ENCODE results near the gene CENPP.

The CENPP gene

GRCh38 chr9:92538541-92538940 is 212.8 kb downstream of the CENPP start:
- TF ChIP-seq RAD21 (IDR thresholded peaks at IDR 0.05; ENCODE audit: low read depth) (no peak), FOXM1 (IDR thresholded peaks at IDR 0.05; ENCODE audit: borderline replicate concordance, low read depth) (no peak), CEBPB (IDR thresholded peaks at IDR 0.05) (no peak), MAX (IDR thresholded peaks at IDR 0.05) (no peak), EP300 (IDR thresholded peaks at IDR 0.05; ENCODE audit: borderline replicate concordance) (no peak)

- no peak for TF ChIP-seq MAX (IDR thresholded peaks at IDR 0.05)
- TF ChIP-seq RAD21 (IDR thresholded peaks at IDR 0.05; ENCODE audit: low read depth) = no peak
- TF ChIP-seq ZBTB7A (IDR thresholded peaks at IDR 0.05; ENCODE audit: low read depth) = no peak
- TF ChIP-seq NFIC (IDR thresholded peaks at IDR 0.05) = no peak
- no peak for TF ChIP-seq CREB1 (IDR thresholded peaks at IDR 0.05; ENCODE audit: low read depth)
- TF ChIP-seq TAF1 (IDR thresholded peaks at IDR 0.05; ENCODE audit: low read depth) = no peak
- no peak for TF ChIP-seq USF1 (IDR thresholded peaks at IDR 0.05)
- no peak for TF ChIP-seq CEBPB (IDR thresholded peaks at IDR 0.05)
- no peak for TF ChIP-seq TEAD4 (IDR thresholded peaks at IDR 0.05)
- TF ChIP-seq EGR1 (IDR thresholded peaks at IDR 0.05) = no peak
- TF ChIP-seq YY1 (IDR thresholded peaks at IDR 0.05; ENCODE audit: low read depth) = no peak
- no peak for TF ChIP-seq TCF12 (IDR thresholded peaks at IDR 0.05; ENCODE audit: low read depth)
- TF ChIP-seq EP300 (IDR thresholded peaks at IDR 0.05; ENCODE audit: borderline replicate concordance) = no peak
- no peak for TF ChIP-seq REST (IDR thresholded peaks at IDR 0.05; ENCODE audit: low read depth)
- no peak for TF ChIP-seq FOXM1 (IDR thresholded peaks at IDR 0.05; ENCODE audit: borderline replicate concordance, low read depth)
Observed at GRCh38 chr9:92543972-92544371, 218.2 kb downstream of the CENPP start.

- TF ChIP-seq EGR1 (IDR thresholded peaks at IDR 0.05) (no peak), EP300 (IDR thresholded peaks at IDR 0.05; ENCODE audit: borderline replicate concordance) (no peak), TAF1 (IDR thresholded peaks at IDR 0.05; ENCODE audit: low read depth) (no peak), NFIC (IDR thresholded peaks at IDR 0.05) (no peak), REST (IDR thresholded peaks at IDR 0.05; ENCODE audit: low read depth) (no peak), ZBTB7A (IDR thresholded peaks at IDR 0.05; ENCODE audit: low read depth) (no peak), TCF12 (IDR thresholded peaks at IDR 0.05; ENCODE audit: low read depth) (no peak), FOXM1 (IDR thresholded peaks at IDR 0.05; ENCODE audit: borderline replicate concordance, low read depth) (no peak), YY1 (IDR thresholded peaks at IDR 0.05; ENCODE audit: low read depth) (no peak), CREB1 (IDR thresholded peaks at IDR 0.05; ENCODE audit: low read depth) (no peak), TEAD4 (IDR thresholded peaks at IDR 0.05) (no peak), USF1 (IDR thresholded peaks at IDR 0.05) (no peak), RAD21 (IDR thresholded peaks at IDR 0.05; ENCODE audit: low read depth) (no peak), MAX (IDR thresholded peaks at IDR 0.05) (no peak)
Observed at GRCh38 chr9:92545002-92545510, 219.3 kb downstream of the CENPP start.

GRCh38 chr9:92547356-92547755 is 221.6 kb downstream of the CENPP start:
- TF ChIP-seq NFIC (IDR thresholded peaks at IDR 0.05) (no peak), CEBPB (IDR thresholded peaks at IDR 0.05) (no peak), CREB1 (IDR thresholded peaks at IDR 0.05; ENCODE audit: low read depth) (no peak), USF1 (IDR thresholded peaks at IDR 0.05) (no peak), TEAD4 (IDR thresholded peaks at IDR 0.05) (no peak), ZBTB7A (IDR thresholded peaks at IDR 0.05; ENCODE audit: low read depth) (no peak), RAD21 (IDR thresholded peaks at IDR 0.05; ENCODE audit: low read depth) (no peak), MAX (IDR thresholded peaks at IDR 0.05) (no peak), YY1 (IDR thresholded peaks at IDR 0.05; ENCODE audit: low read depth) (no peak), EGR1 (IDR thresholded peaks at IDR 0.05) (no peak), EP300 (IDR thresholded peaks at IDR 0.05; ENCODE audit: borderline replicate concordance) (no peak), FOXM1 (IDR thresholded peaks at IDR 0.05; ENCODE audit: borderline replicate concordance, low read depth) (no peak), REST (IDR thresholded peaks at IDR 0.05; ENCODE audit: low read depth) (no peak), TAF1 (IDR thresholded peaks at IDR 0.05; ENCODE audit: low read depth) (no peak), TCF12 (IDR thresholded peaks at IDR 0.05; ENCODE audit: low read depth) (no peak)

Measured in Ishikawa (cell line).